SW480 (cell line): Measurements from ENCODE around the gene KCNJ4.
A peak's percentile ranks its signal among the peaks of the same experiment; 100 is the strongest.
"Not testable (repeated sequence)": the region's sequence is repeated elsewhere in the genome, so short reads cannot be mapped to it uniquely, and the experiment has no call there.

Source experiments
- DNase-seq: peaks from one replicate; pipeline ENCODE4 v3.0.0-alpha.2; 2016; ENCODE audit warnings: low spot score

Gene KCNJ4

DNA sequence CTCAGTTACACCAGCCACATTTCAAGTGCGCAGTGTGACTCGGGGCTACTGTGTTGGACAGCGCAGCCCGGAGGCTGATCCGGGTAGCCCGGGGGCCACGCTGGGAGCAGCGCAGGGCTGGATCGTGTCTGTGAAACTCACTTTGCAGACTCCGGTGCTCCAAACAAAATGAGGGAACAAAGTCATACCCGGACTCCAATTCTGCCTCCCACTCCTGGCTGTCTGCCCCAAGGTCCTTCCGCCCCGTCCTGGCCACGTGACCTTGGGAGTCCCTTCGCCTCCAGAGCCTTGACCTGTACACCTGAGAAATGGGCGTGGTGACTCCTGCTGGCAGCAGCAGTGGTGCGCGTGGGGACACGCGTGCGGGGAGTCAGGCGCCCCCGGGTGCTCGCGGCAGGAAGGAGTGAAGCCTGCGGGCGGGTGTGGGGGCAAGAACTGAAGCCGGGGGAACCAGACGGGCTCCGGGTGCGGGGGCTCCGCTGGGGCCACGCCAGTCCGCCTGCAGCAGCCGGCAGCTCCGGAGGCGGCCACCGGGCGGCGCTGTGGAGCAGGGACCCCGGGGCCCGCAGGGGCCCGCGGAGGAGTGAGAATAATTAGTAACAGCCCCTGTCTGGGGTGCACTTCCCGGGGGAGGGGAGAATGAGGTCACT lies 42.4 kb downstream of the KCNJ4 start:
- DNase-seq = no peak

DNA sequence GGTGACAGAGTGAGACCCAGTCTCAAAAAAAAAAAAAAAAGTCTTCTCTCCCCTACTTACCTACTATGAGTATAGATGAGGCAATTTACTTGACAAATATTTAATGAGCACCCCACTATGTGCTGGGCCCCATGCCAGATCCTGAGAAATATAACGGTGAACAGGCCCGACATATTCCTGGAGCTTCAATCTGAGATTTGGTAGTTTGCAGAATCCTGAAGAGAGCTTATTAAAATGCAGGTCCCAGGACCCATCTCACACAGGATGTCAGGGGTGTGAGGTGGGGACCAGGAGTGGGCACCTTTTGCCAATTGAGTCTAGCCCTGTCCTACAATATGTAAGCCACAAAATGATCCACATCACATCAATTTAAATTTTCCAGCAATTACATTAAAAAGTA lies 44.0 kb downstream of the KCNJ4 start:
- DNase-seq = no peak

DNA sequence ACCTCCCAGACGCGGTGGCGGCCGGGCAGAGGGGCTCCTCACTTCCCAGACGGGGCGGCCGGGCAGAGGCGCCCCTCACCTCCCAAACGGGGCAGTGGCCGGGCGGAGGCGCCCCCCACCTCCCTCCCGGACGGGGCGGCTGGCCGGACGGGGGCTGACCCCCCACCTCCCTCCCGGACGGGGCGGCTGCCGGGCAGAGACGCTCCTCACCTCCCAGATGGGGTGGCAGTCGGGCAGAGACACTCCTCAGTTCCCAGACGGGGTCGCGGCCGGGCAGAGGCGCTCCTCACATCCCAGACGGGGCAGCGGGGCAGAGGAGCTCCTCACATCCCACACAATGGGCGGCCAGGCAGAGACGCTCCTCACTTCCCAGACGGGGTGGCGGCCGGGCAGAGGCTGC lies 45.1 kb downstream of the KCNJ4 start:
- DNase-seq = not testable (repeated sequence)

GRCh38 chr22:38406617-38407016 lies 48.4 kb downstream of the KCNJ4 start:
- no peak for DNase-seq

DNA sequence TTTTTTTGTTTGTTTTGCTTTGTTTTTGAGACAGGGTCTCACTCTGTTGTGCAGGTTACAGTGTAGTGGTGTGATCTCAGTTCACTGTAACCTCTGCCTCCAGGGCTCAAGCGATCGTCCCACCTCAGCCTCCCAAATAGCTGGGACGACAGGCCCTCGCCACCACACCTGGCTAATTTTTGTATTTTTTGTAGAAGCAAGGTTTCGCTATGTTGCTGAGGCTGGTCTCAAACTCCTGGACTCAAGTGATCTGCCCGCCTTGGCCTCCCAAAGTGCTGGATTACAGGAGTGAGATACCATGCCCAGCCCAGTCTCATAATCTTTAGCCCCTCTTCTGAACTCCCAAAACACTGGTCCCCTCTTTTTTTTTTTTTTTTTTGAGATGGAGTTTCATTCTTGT lies 50.6 kb downstream of the KCNJ4 start:
- no peak for DNase-seq

DNA sequence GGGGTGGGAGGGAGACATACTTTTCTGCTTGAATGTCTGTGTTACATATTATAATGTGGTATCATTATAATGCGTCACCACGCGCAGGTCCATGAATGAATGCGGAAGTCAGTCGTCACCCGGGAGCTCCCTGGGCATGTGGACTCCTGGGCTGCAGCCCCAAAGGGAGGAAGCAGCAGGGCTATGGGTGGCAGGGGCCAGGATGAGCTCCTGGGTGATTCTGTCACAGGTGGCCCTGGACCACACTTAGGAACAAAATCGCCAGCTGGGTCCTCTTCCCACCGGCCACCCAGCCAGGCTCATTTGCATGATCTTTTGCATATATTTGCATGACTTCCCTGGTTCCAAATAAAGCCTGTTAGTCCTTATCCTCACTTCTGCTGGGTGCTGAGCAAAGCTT lies 51.2 kb downstream of the KCNJ4 start:
- DNase-seq = no peak

DNA sequence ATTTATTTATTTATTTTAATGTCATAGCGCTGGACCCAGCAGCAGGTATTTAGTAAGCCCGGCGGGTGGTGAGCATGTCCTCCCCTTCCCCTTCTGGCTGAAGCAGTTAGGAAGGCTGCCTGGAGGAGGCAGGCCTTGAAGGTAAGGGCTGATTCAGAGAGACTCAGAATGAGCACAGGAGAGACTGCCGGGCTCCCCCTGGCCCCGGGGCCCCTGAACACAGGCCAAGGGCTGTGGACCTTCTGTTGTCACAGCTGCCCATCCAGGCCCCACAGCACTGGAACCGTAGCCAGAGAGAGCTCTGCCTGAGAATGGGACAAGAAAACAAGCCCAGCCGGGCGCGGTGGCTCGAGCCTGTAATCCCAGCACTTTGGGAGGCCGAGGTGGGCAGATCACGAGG lies 52.8 kb downstream of the KCNJ4 start:
- no peak for DNase-seq

DNA sequence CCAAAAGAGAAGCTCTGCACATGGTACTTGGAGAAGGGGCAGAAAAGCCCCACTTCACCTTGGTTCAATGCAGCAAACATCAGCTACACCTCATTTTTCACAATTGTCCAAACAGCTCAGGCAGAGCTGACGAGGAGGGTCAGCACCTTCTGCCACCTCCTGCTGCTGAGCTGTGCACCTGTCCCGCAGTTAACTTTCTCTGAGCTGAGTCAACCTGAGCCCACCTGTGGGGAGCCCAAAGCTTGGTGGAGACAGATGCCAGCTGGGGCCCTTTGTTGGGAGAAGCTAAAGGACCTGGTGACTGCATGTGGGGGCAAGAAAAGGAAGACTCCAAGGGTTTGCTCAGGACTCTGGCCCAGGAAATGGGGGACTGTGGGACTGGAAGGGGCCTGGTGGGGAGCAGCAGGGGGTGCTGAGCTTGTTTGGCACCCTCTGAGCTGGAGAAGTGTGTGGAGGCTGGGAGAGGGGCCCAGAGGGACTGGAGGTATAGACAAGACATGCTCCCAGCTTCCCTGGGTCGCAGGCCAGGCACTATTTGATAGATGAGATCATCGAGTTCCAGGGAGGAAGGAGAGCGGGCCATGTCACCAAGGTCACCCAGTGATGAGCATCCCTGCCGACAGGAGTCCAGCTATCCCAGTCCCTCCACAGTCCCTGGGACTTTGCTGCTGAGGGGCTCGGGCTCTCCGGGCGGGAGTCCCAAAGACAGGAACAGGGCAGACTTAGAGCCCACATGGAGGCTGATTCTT lies 53.5 kb downstream of the KCNJ4 start:
- no peak for DNase-seq

DNA sequence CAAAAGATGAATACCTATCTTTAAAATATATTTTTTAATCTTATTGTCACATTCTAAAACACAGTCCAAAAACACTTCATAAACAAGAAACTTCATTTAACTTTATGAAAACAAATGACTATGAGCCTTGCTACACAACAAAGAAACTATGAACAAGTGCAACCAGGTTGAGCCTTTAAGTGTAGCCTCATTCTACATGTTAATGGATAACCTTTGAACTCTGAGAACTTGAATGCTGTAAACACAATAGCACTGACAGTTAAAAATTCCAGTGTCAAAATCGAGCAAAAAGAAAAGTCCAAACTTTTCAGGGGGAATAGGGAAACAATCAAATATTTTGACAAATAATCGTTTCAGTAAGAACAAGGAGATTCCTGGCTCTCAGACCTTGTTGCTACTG lies 54.7 kb downstream of the KCNJ4 start:
- DNase-seq = not testable (repeated sequence)

DNA sequence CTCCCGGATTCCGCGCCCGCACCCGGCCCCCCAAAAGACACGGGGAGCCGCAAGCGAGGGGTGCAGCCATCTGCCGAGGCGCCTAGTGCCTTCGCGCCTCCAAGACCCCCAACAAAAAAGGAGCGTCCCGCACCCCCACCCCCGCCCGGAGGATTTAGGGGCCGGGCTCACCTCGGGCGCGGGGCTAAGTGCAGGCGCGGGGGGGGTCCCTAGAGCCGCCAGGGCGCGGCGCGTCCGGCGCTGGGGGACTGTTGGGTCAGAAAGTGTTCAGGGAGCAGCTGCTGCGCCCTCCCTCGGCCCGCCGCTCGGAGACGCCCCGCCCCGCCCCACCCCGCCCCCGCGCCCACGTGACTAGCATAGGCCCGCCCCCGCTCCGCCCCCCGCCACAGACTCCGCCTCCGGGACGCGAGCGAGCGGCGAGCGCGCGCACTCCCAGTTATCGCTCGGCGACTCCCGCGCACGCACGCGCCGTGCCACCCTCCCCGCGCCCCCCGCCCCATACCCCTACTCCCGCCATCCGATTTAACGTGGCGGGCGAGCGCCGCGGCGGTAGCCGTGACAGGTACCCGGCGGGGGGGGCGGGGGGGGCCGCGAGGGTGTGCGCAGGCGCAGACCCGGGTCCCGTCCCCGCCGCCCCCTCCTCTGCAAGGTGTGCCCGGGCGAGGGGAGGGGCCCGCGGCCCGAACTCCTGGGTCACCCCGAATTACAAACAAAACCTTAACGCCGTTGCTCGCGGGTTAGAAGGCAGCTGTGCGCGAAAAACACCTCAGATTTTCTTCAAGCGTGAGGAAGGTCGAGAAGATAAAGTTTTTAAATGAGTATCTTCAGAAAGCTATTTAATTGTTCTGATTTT lies 56.2 kb downstream of the KCNJ4 start:
- peak; percentile 71 for DNase-seq

GRCh38 chr22:38398181-38398608 lies 56.8 kb downstream of the KCNJ4 start:
- DNase-seq = peak; percentile 58

GRCh38 chr22:38397189-38398085 lies 57.6 kb downstream of the KCNJ4 start:
- no peak for DNase-seq

- not testable (repeated sequence) for DNase-seq
Observed at GRCh38 chr22:38396440-38397069, 58.4 kb downstream of the KCNJ4 start.

- not testable (repeated sequence) for DNase-seq
Observed at GRCh38 chr22:38395944-38396343, 59.1 kb downstream of the KCNJ4 start.

- not testable (repeated sequence) for DNase-seq
Observed at GRCh38 chr22:38394929-38395624, 59.9 kb downstream of the KCNJ4 start.

DNA sequence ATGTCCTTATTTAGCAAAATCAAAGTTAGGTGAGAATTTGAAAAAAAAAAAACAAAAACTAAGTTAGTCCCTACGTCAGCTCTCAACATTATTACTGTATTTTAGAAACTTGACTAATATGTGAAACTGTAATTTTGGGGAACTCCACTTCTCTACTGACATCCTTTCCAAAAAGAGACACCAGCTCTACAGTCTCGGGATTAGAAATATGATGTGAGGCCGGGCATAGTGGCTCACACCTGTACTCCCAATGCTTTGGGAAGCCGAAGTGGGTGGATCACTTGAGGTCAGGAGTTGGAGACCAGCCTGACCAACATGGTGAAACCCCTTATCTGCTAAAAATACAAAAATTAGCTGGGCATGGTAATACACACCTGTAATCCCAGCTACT lies 65.6 kb downstream of the KCNJ4 start:
- not testable (repeated sequence) for DNase-seq

DNA sequence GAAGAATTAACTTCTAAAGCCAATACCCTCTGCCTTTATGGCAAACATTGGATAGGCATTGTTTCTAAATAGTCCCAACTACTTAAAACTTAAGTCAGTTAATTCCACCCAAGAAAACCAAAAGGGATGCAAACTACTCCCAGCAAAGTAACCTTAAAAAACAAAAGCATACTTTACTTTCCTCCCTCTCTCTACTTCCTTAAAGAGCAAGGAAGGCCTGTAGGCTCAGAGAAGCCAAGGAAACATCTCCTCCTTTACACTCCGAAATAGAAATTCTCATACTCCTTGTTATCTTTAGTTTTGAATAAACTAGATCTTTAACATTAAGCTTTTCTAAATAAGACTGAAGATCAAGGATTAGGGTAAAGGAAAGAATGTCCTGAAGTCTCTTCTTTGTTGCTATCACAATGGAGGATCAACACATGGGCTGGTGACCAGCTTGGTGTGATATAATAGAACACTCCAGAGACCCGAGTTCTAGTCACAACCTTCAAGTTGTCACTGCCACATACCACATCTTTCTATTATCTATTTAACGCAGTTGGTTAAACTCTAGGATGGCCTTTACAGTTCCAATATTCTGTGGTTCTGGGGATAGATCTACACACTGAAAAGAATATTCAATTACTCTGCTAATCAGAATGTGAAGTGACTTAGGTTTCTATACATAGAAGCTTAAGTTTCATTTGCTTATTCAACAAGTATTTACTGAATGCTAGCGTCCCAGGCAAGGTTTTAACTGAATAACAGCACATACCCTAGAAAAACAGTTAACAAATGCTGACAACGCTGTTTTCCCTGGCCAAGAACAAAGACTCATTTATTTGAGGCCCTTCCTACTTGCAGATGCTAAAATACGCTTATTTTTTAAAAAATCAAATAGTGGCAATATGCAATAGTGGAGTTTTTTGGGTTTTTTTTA lies 66.2 kb downstream of the KCNJ4 start:
- DNase-seq = not testable (repeated sequence)

- not testable (repeated sequence) for DNase-seq
Observed at GRCh38 chr22:38386918-38387317, 68.1 kb downstream of the KCNJ4 start.

DNA sequence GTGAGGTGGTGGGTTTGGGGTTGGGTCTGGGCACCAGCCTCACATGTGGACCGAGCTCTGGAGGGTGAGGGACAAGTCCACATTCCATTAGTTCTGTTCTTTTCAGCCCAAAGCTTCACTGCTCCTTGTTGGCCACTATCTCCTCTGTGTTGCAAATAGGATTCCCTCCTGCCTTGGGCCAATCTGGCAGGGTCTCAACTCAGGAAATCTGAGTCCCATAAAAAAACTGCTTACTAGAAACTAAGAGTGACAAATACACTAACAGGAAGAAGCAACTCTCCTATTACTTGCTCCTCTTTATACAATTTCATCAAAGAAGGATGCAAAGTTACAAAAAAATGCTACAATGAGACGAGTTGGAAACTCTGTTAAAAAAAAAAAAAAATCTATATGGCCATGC lies 71.6 kb downstream of the KCNJ4 start:
- no peak for DNase-seq
